GM23338 (cell line): ENCODE results near the gene YWHAH. TPM values are rescaled to one million over a fixed set of nuclear protein-coding genes. Genes with fewer than 3 reads are reported as not detected.
"Not testable (repeated sequence)": the region's sequence is repeated elsewhere in the genome, so short reads cannot be mapped to it uniquely, and the experiment has no call there.

Experiments used
- ATAC-seq: fragments of 200-7000 bp; cut with Tn5 transposase; 3 replicates; pipeline ENCODE4 v1.9.1; 2020
- DNase-seq: peaks from one replicate; pipeline ENCODE4 v3.0.0-alpha.2; 2015; ENCODE audit warnings: low spot score
- H2AFZ ChIP-seq: fragments of 200-600 bp; sonication (generic); 2 replicates; pipeline ENCODE4 v1.8.0; 2016; ENCODE audit warnings: antibody characterized with exemption, mild to moderate bottlenecking, moderate library complexity
- H3F3A ChIP-seq: fragments of 200-600 bp; sonication (generic); replicated peaks from 2 replicates; pipeline ENCODE4 v1.8.0; 2017; ENCODE audit warnings: antibody characterized with exemption, mixed run types, low read depth
- H3K27ac ChIP-seq: fragments of 200-600 bp; sonication (generic); 2 replicates; pipeline ENCODE4 v1.6.1; 2016; ENCODE audit warnings: low read depth
- H3K27me3 ChIP-seq: fragments of 200-600 bp; sonication (generic); 2 replicates; pipeline ENCODE4 v1.8.0; 2016; ENCODE audit warnings: mild to moderate bottlenecking, mixed run types, moderate library complexity; ENCODE audit not compliant: insufficient read depth
- H3K36me3 ChIP-seq: fragments of 200-600 bp; sonication (generic); 2 replicates; pipeline ENCODE4 v1.8.0; 2016; ENCODE audit warnings: mild to moderate bottlenecking; ENCODE audit not compliant: insufficient read depth
- H3K4me1 ChIP-seq: fragments of 200-600 bp; sonication (generic); 2 replicates; pipeline ENCODE4 v1.8.0; 2016; ENCODE audit warnings: mild to moderate bottlenecking, moderate library complexity; ENCODE audit not compliant: insufficient read depth
- H3K4me2 ChIP-seq: fragments of 200-600 bp; sonication (generic); 2 replicates; pipeline ENCODE4 v1.7.1; 2017; ENCODE audit warnings: mixed run types
- H3K4me3 ChIP-seq: fragments of 200-600 bp; sonication (generic); 2 replicates; pipeline ENCODE4 v1.6.1; 2016; ENCODE audit warnings: mixed run types
- H3K79me2 ChIP-seq: fragments of 200-600 bp; sonication (generic); replicated peaks from 2 replicates; pipeline ENCODE4 v1.8.0; 2017; ENCODE audit warnings: mild to moderate bottlenecking; ENCODE audit not compliant: insufficient read depth
- H3K9me2 ChIP-seq: fragments of 200-600 bp; sonication (generic); 2 replicates; pipeline ENCODE4 v1.8.0; 2017; ENCODE audit not compliant: insufficient read depth
- H4K20me1 ChIP-seq: fragments of 200-600 bp; sonication (generic); replicated peaks from 2 replicates; pipeline ENCODE4 v1.8.0; 2017; ENCODE audit warnings: mild to moderate bottlenecking; ENCODE audit not compliant: insufficient read depth
- H3K27ac Mint-ChIP-seq: 2 replicates; pipeline ENCODE4 v1.8.0; 2020; ENCODE audit warnings: inconsistent platforms, mild to moderate bottlenecking, moderate library complexity, mixed read lengths
- H3K27me3 Mint-ChIP-seq: 3 replicates; pipeline ENCODE4 v1.8.0; 2022; ENCODE audit warnings: low read depth, mild to moderate bottlenecking, moderate library complexity, mixed read lengths, inconsistent platforms; ENCODE audit not compliant: insufficient read depth, poor library complexity
- H3K36me3 Mint-ChIP-seq: 3 replicates; pipeline ENCODE4 v1.8.0; 2021; ENCODE audit warnings: low read depth, mild to moderate bottlenecking, inconsistent platforms, moderate library complexity, mixed read lengths
- H3K4me1 Mint-ChIP-seq: 3 replicates; pipeline ENCODE4 v1.8.0; 2020; ENCODE audit warnings: mild to moderate bottlenecking, inconsistent platforms, mixed read lengths
- H3K4me3 Mint-ChIP-seq: 3 replicates; pipeline ENCODE4 v1.8.0; 2021; ENCODE audit warnings: moderate library complexity, mild to moderate bottlenecking, inconsistent platforms, mixed read lengths
- H3K9me3 Mint-ChIP-seq: 3 replicates; pipeline ENCODE4 v1.8.0; 2020; ENCODE audit warnings: moderate library complexity, mild to moderate bottlenecking, inconsistent platforms, mixed read lengths
- CREB1 ChIP-seq: fragments of 250-450 bp; sonication (Bioruptor Pico); IDR thresholded peaks from 2 replicates; pipeline ENCODE4 v1.5.0; 2020; ENCODE audit warnings: low read depth, mild to moderate bottlenecking, moderate library complexity
- CTCF ChIP-seq, 2 experiments: fragments of 200-600 bp in 1 of 2; sonication (generic) in 1 of 2; conservative IDR thresholded peaks; 2 replicates each; pipeline versions ENCODE4 v1.5.1 to v1.6.1; 2016 to 2017; ENCODE audit warnings: antibody characterized with exemption in 2 of 2, low read depth in 2 of 2, mild to moderate bottlenecking in 2 of 2, moderate library complexity in 1 of 2
- ETS1 ChIP-seq: IDR thresholded peaks from 2 replicates; pipeline ENCODE4 v1.6.1; 2016; ENCODE audit warnings: antibody characterized with exemption
- EZH2phosphoT487 ChIP-seq: fragments of 200-600 bp; sonication (generic); IDR thresholded peaks from one replicate; pipeline ENCODE4 v1.8.1; 2018; ENCODE audit warnings: antibody characterized with exemption; ENCODE audit not compliant: unreplicated experiment
- POLR2AphosphoS5 ChIP-seq: IDR thresholded peaks from 2 replicates; pipeline ENCODE4 v1.6.1; 2016; ENCODE audit warnings: antibody characterized with exemption, low read depth
- REST ChIP-seq: IDR thresholded peaks from one replicate; pipeline ENCODE4 v1.6.1; 2018; ENCODE audit warnings: antibody characterized with exemption; ENCODE audit not compliant: unreplicated experiment
- ZNF331 ChIP-seq: fragments of 250-450 bp; sonication (Bioruptor Pico); IDR thresholded peaks from 2 replicates; pipeline ENCODE4 v1.5.0; 2020; ENCODE audit warnings: low read depth, mild to moderate bottlenecking, moderate library complexity
- polyA plus RNA-seq: library from polyadenylated mRNA; unstranded; fragments of >200 nt; fragmentation: Nextera tagmentation; extraction: Ambion mirVana; gene quantifications from 2 replicates; pipeline ENCODE4 v1.2.1, GENCODE V29; 2016
- total RNA-seq: library from RNA; depleted of rRNA; stranded (reverse); fragments of >200 nt; shearing (Covaris generic); gene quantifications from 2 replicates; pipeline ENCODE4 v1.2.3, GENCODE V29; 2014

YWHAH gene
- total and polyA plus RNA-seq, 2 experiments from 2014 or later, result 277 to 283 TPM

- not testable (repeated sequence) for H3F3A ChIP-seq, H3K4me3 Mint-ChIP-seq, H3K4me2 ChIP-seq, H3K9me2 ChIP-seq, H3K27ac Mint-ChIP-seq, H3K79me2 ChIP-seq, H3K4me3 ChIP-seq, H3K36me3 ChIP-seq, H3K4me1 ChIP-seq, H4K20me1 ChIP-seq, H3K36me3 Mint-ChIP-seq, H3K27ac ChIP-seq, ATAC-seq, H2AFZ ChIP-seq, H3K27me3 ChIP-seq, DNase-seq, H3K9me3 Mint-ChIP-seq, H3K27me3 Mint-ChIP-seq, H3K4me1 Mint-ChIP-seq
Measured at GRCh38 chr22:31981976-31982375, 37.6 kb downstream of the YWHAH start.

- TF ChIP-seq CTCF (conservative IDR thresholded peaks at IDR 0.05; ENCODE audit: low read depth in 2 of 2) (no peak), POLR2AphosphoS5 (no peak)
- H3K4me2 ChIP-seq, result no peak overlapping the region
- DNase-seq (no peak), ATAC-seq (no peak)
- no peak overlapping the region for H3K27ac ChIP-seq
- Mint-ChIP-seq H3K36me3 (no peaks in the 10 kb centered on the region), H3K9me3 (no peaks in the 10 kb centered on the region; the same call in 2 of the 3 replicates), H3K27me3 (peaks cover 4% of the 10 kb centered on the region), H3K27ac (no peak overlapping the region), H3K4me1 (no peaks in the 10 kb centered on the region), H3K4me3 (no peak overlapping the region)
- no peaks in the 10 kb centered on the region for H3K36me3 ChIP-seq
- 0 out of 2 replicates have a peak overlapping the region, but pooled peaks have one; percentile 5 for H2AFZ ChIP-seq
- no peaks in the 10 kb centered on the region for H3F3A ChIP-seq
- H3K9me2 ChIP-seq, result no peaks in the 10 kb centered on the region
- H3K27me3 ChIP-seq, result no peaks in the 10 kb centered on the region
- H4K20me1 ChIP-seq, result no peaks in the 10 kb centered on the region
- no peaks in the 10 kb centered on the region for H3K4me1 ChIP-seq
- H3K79me2 ChIP-seq, result no peaks in the 10 kb centered on the region
- H3K4me3 ChIP-seq, result no peak overlapping the region
Measured at GRCh38 chr22:31983911-31984656, 39.7 kb downstream of the YWHAH start.

GRCh38 chr22:31987218-31987617, 42.9 kb downstream of the YWHAH start:
- H3K36me3 ChIP-seq, result no peaks in the 10 kb centered on the region
- H3K36me3 Mint-ChIP-seq, result no peaks in the 10 kb centered on the region
- H3K4me3 ChIP-seq, result no peak overlapping the region
- ATAC-seq (no peak), DNase-seq (no peak)
- H3K4me3 Mint-ChIP-seq, result no peak overlapping the region
- H3K4me2 ChIP-seq, result no peak overlapping the region
- H3K9me3 Mint-ChIP-seq, result no peaks in the 10 kb centered on the region; the same call in 2 of the 3 replicates
- no peaks in the 10 kb centered on the region for H3K4me1 ChIP-seq
- H3K9me2 ChIP-seq, result peaks cover 3% of the 10 kb centered on the region; the same call in 1 of the 2 replicates
- peaks cover 4% of the 10 kb centered on the region for H3K27me3 Mint-ChIP-seq
- no peak overlapping the region for H3K27ac Mint-ChIP-seq
- no peak for TF ChIP-seq REST
- no peak for TF ChIP-seq CREB1 (CRISPR knock-in tag)
- no peak for TF ChIP-seq ZNF331 (CRISPR knock-in tag)
- TF ChIP-seq EZH2phosphoT487, result no peak
- TF ChIP-seq ETS1, result no peak
- no peak for TF ChIP-seq POLR2AphosphoS5
- no peaks in the 10 kb centered on the region for H3K27me3 ChIP-seq
- H3K4me1 Mint-ChIP-seq, result no peaks in the 10 kb centered on the region
- H4K20me1 ChIP-seq, result no peaks in the 10 kb centered on the region
- H3F3A ChIP-seq, result no peaks in the 10 kb centered on the region
- H3K27ac ChIP-seq, result no peak overlapping the region
- no peaks in the 10 kb centered on the region for H3K79me2 ChIP-seq
- H2AFZ ChIP-seq, result no peak overlapping the region
